Stimulated activated CD8-positive, alpha-beta memory T cell treated with anti-CD3 and anti-CD28 coated beads, Interleukin-4, amount 100 ng/mL, for 1 hour (primary cell): ENCODE results near the gene ZBTB20.

Source experiments
- DNase-seq, 2 donors: peaks; one replicate each; pipeline ENCODE4 v3.0.0-alpha.2; 2020; ENCODE audit warnings: low read depth in 2 of 2, low spot score in 1 of 2

Gene ZBTB20

DNA sequence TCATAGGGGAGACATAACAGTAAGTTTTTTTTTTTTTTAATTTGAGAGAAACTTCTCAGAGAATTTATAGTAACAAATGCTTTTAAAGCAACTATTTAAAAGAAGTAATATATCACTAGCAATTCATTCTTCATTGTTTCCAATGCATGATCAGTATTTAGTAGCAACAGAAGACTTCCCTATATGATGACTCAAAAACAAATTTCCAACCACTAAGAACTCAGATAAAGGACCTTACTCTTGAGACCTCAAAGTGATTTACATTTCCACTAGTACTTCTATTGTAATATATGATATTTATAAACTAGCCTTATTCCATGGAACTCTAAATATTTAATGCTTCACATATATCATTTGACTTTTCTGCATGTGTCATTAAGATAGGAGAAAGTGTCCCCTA, 356.3 kb downstream of the ZBTB20 start:
- no peak for DNase-seq

- no peak for DNase-seq
These were observed 357.3 kb downstream of the ZBTB20 start for GRCh38 chr3:114789803-114790202.

DNA sequence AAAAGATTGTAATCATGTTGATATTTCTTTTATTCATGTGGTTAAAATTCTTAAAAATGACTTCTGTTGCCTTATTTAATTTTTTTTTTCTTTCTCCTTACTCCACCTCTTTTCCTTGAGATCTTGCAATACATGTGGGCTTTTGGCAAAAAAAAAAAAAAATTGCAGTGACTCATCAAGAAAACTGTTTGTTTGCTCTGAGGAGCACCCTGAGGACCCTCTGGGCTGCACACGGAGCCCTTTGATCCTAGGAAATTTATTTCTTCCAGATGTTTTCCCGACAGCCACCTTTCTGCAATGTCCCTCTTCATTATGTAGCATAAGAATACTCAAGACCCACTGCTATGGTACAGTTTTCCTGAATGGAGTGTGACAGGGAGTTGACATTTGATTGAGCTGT, 371.7 kb downstream of the ZBTB20 start:
- DNase-seq, result no peak

- no peak for DNase-seq
These were observed 376.2 kb downstream of the ZBTB20 start for GRCh38 chr3:114770874-114771273.

DNA sequence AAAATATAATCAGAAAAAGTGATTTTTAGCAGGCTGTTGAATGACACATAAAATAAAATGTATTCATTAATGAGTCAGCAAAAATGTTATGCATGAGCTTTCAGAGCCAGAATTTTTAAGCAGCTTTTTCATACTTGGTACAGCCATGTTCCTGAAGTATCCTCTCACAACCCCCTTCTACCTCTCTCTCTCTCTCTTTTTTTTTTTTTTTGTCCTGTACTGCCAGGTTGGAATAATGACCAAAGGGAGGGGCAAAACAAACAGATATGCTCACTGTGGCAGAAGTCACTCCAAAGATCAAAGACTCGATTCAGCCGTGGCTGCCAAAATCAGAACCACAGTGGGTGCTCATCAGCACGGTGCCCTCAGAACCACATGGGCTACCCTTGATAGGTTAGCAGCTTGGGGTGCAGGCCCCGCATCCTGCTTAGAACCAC, 383.0 kb downstream of the ZBTB20 start:
- no peak for DNase-seq

DNA sequence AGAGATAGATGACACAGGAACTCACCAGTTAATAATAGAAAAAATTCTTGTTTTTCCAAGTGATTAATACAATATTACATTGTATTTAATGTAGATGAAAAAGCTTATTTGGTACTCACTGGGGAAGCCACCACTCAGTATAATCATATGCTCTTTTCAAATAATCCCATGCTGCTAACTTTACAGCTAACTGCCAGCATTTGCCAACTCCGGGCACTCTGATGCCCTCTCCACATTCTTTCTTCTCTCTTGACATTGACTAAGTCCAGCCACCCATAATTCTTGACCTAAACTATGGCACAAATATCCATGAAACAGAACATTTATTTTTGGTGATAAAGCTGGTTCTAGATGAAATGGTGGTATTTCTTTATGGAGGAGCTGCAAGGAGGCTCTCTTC, 384.9 kb downstream of the ZBTB20 start:
- DNase-seq, result no peak

GRCh38 chr3:114760679-114761078, 386.4 kb downstream of the ZBTB20 start:
- no peak for DNase-seq

- DNase-seq, result no peak
These were observed 388.0 kb downstream of the ZBTB20 start for GRCh38 chr3:114758831-114759699.

GRCh38 chr3:114756506-114757279, 390.4 kb downstream of the ZBTB20 start:
- DNase-seq, result no peak

GRCh38 chr3:114746502-114746901, 400.6 kb downstream of the ZBTB20 start:
- DNase-seq, result no peak

GRCh38 chr3:114745322-114746240, 401.5 kb downstream of the ZBTB20 start:
- no peak for DNase-seq

DNA sequence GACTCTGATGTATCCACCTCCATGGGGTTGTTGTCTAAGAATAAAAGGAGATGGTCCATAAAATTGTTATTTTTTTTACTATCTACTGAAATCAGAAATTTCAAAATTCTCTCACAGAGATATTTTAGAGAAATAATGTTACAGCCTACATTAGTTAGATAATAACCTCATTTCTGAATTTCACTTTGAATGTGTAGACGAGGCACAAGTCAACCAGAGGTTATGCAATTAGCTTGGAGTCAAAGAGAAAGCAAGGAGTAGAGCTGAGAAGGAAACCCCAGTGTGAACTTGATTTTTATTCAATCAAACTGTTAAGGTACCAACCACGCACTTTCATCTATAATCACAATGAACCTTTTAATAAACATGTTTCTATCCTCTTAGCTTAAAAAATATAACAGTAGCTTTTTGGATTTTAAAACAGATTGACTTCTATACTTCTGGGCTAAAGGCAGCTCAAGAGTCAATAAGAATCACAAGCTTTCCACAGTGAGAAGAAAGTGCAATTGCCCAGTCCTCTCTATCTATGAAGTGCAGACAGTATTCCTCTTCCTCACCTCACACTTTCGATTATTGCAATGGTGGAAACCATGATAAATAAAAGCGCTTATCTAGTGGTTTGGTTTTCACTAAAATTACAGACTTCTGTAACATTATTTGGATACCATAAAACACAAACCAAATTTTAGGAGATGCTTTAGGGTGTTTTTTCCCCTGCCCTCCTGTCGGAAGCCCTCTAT, 403.2 kb downstream of the ZBTB20 start:
- no peak for DNase-seq

DNA sequence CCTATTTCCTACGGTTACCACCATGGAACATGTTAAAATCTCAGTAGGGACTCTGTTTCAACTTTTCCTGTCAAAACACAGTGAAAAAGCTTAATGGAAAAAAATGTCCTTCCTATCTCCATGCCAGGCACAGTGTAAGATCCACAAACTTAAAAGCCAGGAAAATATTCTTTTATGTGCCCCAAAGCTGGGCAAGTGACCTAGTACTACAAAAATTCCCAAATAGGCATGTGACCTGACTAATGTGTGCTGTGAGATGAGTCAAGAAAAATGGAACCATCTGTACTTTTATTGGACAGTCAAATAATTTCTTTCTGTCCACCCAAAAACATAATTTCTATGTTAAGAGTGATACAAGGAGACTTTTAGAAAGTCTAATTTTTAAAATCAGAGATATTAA, 406.0 kb downstream of the ZBTB20 start:
- no peak for DNase-seq

DNA sequence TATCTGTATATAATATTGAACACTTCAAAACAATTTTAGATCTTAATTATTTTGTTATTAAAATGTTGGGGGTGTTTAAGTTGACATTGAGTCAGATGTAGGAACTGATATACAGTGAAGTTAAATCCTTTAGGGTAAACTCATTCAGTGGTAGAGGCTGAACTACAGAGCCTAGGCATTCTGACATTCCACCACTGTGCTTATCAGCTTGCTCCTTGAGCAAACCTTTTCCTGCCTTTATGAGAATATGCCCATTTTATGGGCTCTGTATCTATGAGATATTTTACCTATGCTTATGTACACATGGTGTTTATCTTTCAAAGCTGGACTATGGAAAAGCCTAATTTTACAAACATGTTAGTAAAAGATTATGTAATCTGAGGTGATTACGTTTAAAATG, 407.5 kb downstream of the ZBTB20 start:
- DNase-seq, result no peak

DNA sequence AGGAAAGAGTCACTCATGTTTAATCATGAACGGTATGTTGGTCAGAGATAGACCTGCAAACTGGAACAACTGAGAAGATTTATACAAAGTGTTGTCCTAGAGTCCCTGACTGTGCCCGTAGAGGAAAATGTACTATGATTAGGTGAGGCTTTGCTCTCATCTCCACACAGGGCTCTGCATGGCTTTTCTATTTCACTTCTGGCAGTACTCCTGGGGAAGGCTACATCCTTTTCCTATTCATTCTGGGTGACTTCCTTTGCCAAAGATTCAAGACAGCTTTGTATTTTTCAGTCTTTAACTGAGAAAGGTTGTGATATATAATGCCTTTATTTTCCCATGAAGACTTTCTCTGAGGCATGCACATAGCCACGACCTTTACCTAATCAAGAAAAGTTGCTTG, 414.7 kb downstream of the ZBTB20 start:
- DNase-seq, result no peak

DNA sequence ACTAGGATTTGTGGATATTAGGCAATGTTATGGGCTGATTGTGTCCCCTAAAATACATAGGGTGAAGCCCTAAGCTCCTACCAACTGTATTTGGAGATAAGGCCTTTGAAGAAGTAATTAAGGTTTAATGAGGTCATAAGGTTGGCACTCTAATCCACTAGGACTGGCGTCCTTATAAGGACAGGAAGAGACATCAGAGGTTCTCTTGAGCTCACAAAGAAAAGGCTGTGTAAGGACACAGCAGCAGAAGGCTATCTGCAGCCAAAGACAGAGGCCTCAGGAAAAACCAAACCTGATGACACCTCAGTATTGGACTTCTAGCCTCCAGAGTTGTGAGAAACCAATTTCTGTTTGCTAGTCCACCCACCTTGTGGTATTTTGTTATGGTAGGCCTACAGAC, 416.7 kb downstream of the ZBTB20 start:
- DNase-seq, result no peak

DNA sequence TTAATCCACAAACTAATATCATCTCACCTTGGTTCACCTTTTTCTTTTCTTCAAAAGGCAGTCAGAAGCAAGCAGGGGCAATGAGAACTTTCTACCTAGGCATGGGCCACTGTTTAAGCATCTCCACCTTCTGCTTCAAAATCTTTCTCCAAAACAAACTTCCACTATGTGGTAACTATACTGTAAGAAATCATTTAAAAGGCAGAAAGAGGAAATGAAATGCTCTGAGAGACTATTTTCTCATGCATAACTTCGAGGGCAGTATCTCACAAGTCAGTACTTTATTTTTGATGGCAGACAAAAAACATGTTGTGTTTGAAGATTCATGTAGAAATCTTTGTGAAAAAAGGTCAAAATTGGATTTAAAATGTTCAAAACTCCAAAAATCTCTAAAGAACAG, 419.7 kb downstream of the ZBTB20 start:
- DNase-seq, result no peak

- DNase-seq, result no peak
These were observed 421.1 kb downstream of the ZBTB20 start for GRCh38 chr3:114725966-114726365.

GRCh38 chr3:114722530-114722929, 424.6 kb downstream of the ZBTB20 start:
- DNase-seq, result no peak

GRCh38 chr3:114721864-114722263, 425.2 kb downstream of the ZBTB20 start:
- DNase-seq, result no peak

GRCh38 chr3:114721209-114721608, 425.9 kb downstream of the ZBTB20 start:
- DNase-seq, result no peak
